Heart left ventricle (tissue), 16 donors: ENCODE measurements around the gene RBPJL. TPM values are rescaled to one million over a fixed set of nuclear protein-coding genes. Genes with fewer than 3 reads are reported as not detected.
A peak's percentile ranks its signal among the peaks of the same experiment; 100 is the strongest.

ENCODE experiments used
- ATAC-seq, 4 donors: fragments of 200-7000 bp; cut with Tn5 transposase; one replicate each; pipeline ENCODE4 v1.9.1; 2020 to 2022; ENCODE audit warnings: moderate library complexity in 4 of 4, mild to moderate bottlenecking in 3 of 4, moderate number of reproducible peaks in 1 of 4
- DNase-seq, 5 donors: peaks; one replicate each; pipeline ENCODE4 v3.0.0-alpha.2; 2020
- H3K27ac ChIP-seq, 12 donors: fragments of 200-600 bp; sonication (generic) in 4 of 12; one replicate each; pipeline versions ENCODE4 v1.5.0 to v1.8.0; 2016 to 2022; ENCODE audit warnings: mild to moderate bottlenecking in 2 of 12
- H3K27me3 ChIP-seq, 9 donors: fragments of 200-600 bp; sonication (generic) in 2 of 9; one replicate each; pipeline versions ENCODE4 v1.5.1 to v1.8.0; 2016 to 2022; ENCODE audit warnings: mild to moderate bottlenecking in 3 of 9
- H3K36me3 ChIP-seq, 9 donors: fragments of 200-600 bp; sonication (generic) in 2 of 9; one replicate each; pipeline versions ENCODE4 v1.5.0 to v1.8.0; 2018 to 2022; ENCODE audit warnings: mild to moderate bottlenecking in 2 of 9
- H3K4me1 ChIP-seq, 12 donors: fragments of 200-600 bp; sonication (generic) in 4 of 12; one replicate each; pipeline versions ENCODE4 v1.5.0 to v1.8.0; 2016 to 2022; ENCODE audit warnings: mild to moderate bottlenecking in 3 of 12
- H3K4me3 ChIP-seq, 12 donors: fragments of 200-600 bp; sonication (generic) in 4 of 12; one replicate each; pipeline versions ENCODE4 v1.5.0 to v1.8.0; 2017 to 2022; ENCODE audit warnings: mild to moderate bottlenecking in 9 of 12, moderate library complexity in 4 of 12
- H3K9me3 ChIP-seq, 12 donors: fragments of 200-600 bp; sonication (generic) in 4 of 12; one replicate each; pipeline versions ENCODE4 v1.5.0 to v1.8.0; 2016 to 2022; ENCODE audit warnings: mild to moderate bottlenecking in 1 of 12
- CTCF ChIP-seq, 12 donors: fragments of 200-600 bp; sonication (generic) in 4 of 12; IDR thresholded peaks; one replicate each; pipeline versions ENCODE4 v1.5.0 to v1.8.0; 2018 to 2022; ENCODE audit warnings: antibody characterized with exemption in 12 of 12, mild to moderate bottlenecking in 5 of 12
- POLR2A ChIP-seq, 2 donors: fragments of 450-650 bp; IDR thresholded peaks; one replicate each; pipeline ENCODE4 v1.6.1; 2017; ENCODE audit warnings: antibody characterized with exemption in 2 of 2, mild to moderate bottlenecking in 2 of 2, moderate library complexity in 2 of 2
- WGBS, 4 donors: extraction: QIAGEN DNeasy Blood & Tissue Kit in 2 of 4; methylation state at CpG; one replicate each; pipeline versions ENCODE4 v1.1.5 to v1.1.7; 2013 to 2018; 5-methylcytosine and 5-hydroxymethylcytosine counted together
- intact Hi-C, 10 donors: fragments of 100-400 bp; cut with DNase I; formaldehyde crosslinking; loops; one replicate each; pipeline versions ENCODE4 v1.11.1 to v1.14.2; 2022
- polyA plus RNA-seq, 2 donors: library from polyadenylated mRNA; stranded (reverse); fragments of 200-250 nt; gene quantifications; one replicate each; pipeline ENCODE4 v1.2.3, GENCODE V29; 2013
- total RNA-seq, 9 donors: library from RNA; depleted of rRNA in 2 of 9; stranded (reverse); fragments of >200 nt in 2 of 9; fragmentation: NEBNext Ultra II Directional in 3 of 9; extraction: Animal tissue kit (Norgen Biotek cat#: 25700) in 3 of 9; gene quantifications; one replicate each; pipeline versions ENCODE4 v1.1.0 to v1.2.4, GENCODE V29; 2016 to 2023
- donor health status: ischemic (EF 13 %, LVEDD 7.1; RV severe dilation, severe dysfunction).
- donor health status: healthy with polysubstance abuse.
- donor health status: DM: no; HTN: yes; CAD: no.
- donor health status: DM: no; HTN: no; CAD: no.
- donor health status: ischemic (EF 25% LVEDD 6.9; RV normal size, moderate dysfunction).
- donor health status: ischemic (EF 25% LVEDD 5.7; RV mildly dilated, moderate dysfunction).
- donor health status: healthy.
- donor health status: DM: yes; HTN: yes; CAD: no.
- donor health status: ischemic (EF 35%, LVEDD 5.7; RV mildly dilated, moderate dysfunction).
- donor health status: nonischemic (EF 11% LVEDD 7.7; RV severe dilation, severe dysfunction).
- donor health status: DM: yes; HTN: yes; CAD: no.
- donor health status: PGD.
- donor health status: ischemic (EF 29% LVEDD 5.4; RV normal size, mild dysfunction).
- donor health status: nonischemic (EF 23%, LVEDD 6.1; RV moderate dilation, normal function).

RBPJL gene
- total and polyA plus RNA-seq, 11 donors, result not detected

GRCh38 chr20:45289942-45290676 lies 16.5 kb upstream of the RBPJL start:
- no peaks in the 10 kb centered on the region for H3K36me3 ChIP-seq
- H3K4me3 ChIP-seq, result no peak overlapping the region
- no peaks in the 10 kb centered on the region for H3K9me3 ChIP-seq
- DNase-seq (no peak), ATAC-seq (no peak)
- H3K4me1 ChIP-seq, result peaks cover 0 to 19% (median 8%) of the 10 kb centered on the region in 12 donors
- TF ChIP-seq POLR2A (IDR thresholded peaks at IDR 0.05) (no peak), CTCF (IDR thresholded peaks at IDR 0.05) (no peak)
- peaks cover 0 to 39% (median 6%) of the 10 kb centered on the region in 9 donors for H3K27me3 ChIP-seq
- WGBS, 4 donors, result 73 to 80% (median 74%) methylated on average over 13 of the region's 13 CpGs
- intact Hi-C loops, result loop anchor here in 9 of 10 donors (2.0 to 10.0 kb wide), 9 partner anchors 193 to 279 kb away; no protein-coding TSS in a partner anchor
- no peak overlapping the region for H3K27ac ChIP-seq

- H3K4me3 ChIP-seq, result no peak overlapping the region
- H3K27me3 ChIP-seq, result peaks cover 0 to 44% (median 9%) of the 10 kb centered on the region in 9 donors
- DNase-seq (peak; percentile 61 to 81 (median 73)), ATAC-seq (peak; percentile 57 to 74 (median 70))
- H3K27ac ChIP-seq, result no peak overlapping the region
- H3K9me3 ChIP-seq, result no peaks in the 10 kb centered on the region
- whole genome bisulfite sequencing, 4 donors, result 22 to 31% (median 26%) methylated on average over 8 of the region's 8 CpGs
- H3K4me1 ChIP-seq, result peaks cover 0 to 19% (median 8%) of the 10 kb centered on the region in 12 donors
- H3K36me3 ChIP-seq, result no peaks in the 10 kb centered on the region
- intact Hi-C loops, result loop anchor here in 8 of 10 donors (2.0 to 10.0 kb wide), 9 partner anchors 194 to 280 kb away; no protein-coding TSS in a partner anchor
- TF ChIP-seq POLR2A (IDR thresholded peaks at IDR 0.05), result no peak
- TF ChIP-seq CTCF (IDR thresholded peaks at IDR 0.05), result peak; percentile 68 to 90 (median 78)
Observed at GRCh38 chr20:45290677-45291355, 15.8 kb upstream of the RBPJL start.

GRCh38 chr20:45291526-45291925 lies 15.1 kb upstream of the RBPJL start:
- H3K4me3 ChIP-seq, result no peak overlapping the region
- no peak overlapping the region for H3K27ac ChIP-seq
- DNase-seq, result no peak
- intact Hi-C loops, result loop anchor here in 8 of 10 donors (2.0 to 10.0 kb wide), 9 partner anchors 194 to 281 kb away; no protein-coding TSS in a partner anchor
- peaks cover 0 to 50% (median 11%) of the 10 kb centered on the region in 9 donors for H3K27me3 ChIP-seq
- no peaks in the 10 kb centered on the region for H3K9me3 ChIP-seq
- H3K4me1 ChIP-seq, result peaks cover 0 to 19% (median 8%) of the 10 kb centered on the region in 12 donors
- ATAC-seq, result no peak
- TF ChIP-seq CTCF (IDR thresholded peaks at IDR 0.05), result no peak
- TF ChIP-seq POLR2A (IDR thresholded peaks at IDR 0.05), result no peak
- no peaks in the 10 kb centered on the region for H3K36me3 ChIP-seq
- 84 to 85% (median 85%) methylated on average over 6 to 9 of the region's 9 CpGs for WGBS, 4 donors

GRCh38 chr20:45292343-45292742 lies 14.3 kb upstream of the RBPJL start:
- DNase-seq (no peak), ATAC-seq (no peak)
- intact Hi-C loops, result loop anchor here in 7 of 10 donors (2.0 to 10.0 kb wide), 8 partner anchors 195 to 282 kb away; no protein-coding TSS in a partner anchor
- Histone ChIP-seq H3K4me1 (peaks cover 0 to 19% (median 8%) of the 10 kb centered on the region in 12 donors), H3K27me3 (peaks cover 0 to 57% (median 11%) of the 10 kb centered on the region in 9 donors), H3K36me3 (no peaks in the 10 kb centered on the region), H3K4me3 (no peak overlapping the region), H3K27ac (no peak overlapping the region), H3K9me3 (no peaks in the 10 kb centered on the region)
- 72 to 93% (median 79%) methylated on average over 2 of the region's 2 CpGs for WGBS, 4 donors
- no peak for TF ChIP-seq CTCF (IDR thresholded peaks at IDR 0.05)
- no peak for TF ChIP-seq POLR2A (IDR thresholded peaks at IDR 0.05)
